AG09319 (cell line): ENCODE data around the gene SVOP.
"Not testable (repeated sequence)": the region's sequence is repeated elsewhere in the genome, so short reads cannot be mapped to it uniquely, and the experiment has no call there.

ENCODE experiments used
- DNase-seq: peaks from one replicate; pipeline ENCODE4 v3.0.0-alpha.2; 2010; ENCODE audit warnings: low read depth; ENCODE audit errors: extremely low read depth
- CTCF ChIP-seq: IDR thresholded peaks from 2 replicates; pipeline ENCODE4 v1.5.1; 2011; ENCODE audit warnings: low read depth, mild to moderate bottlenecking, inconsistent platforms, low read length, moderate library complexity

Gene SVOP

GRCh38 chr12:109009766-109010165 is 11.1 kb downstream of the SVOP start:
- no peak for TF ChIP-seq CTCF

GRCh38 chr12:109004017-109004416 is 16.9 kb downstream of the SVOP start:
- no peak for DNase-seq
- TF ChIP-seq CTCF, result no peak

More at GRCh38 chr12:109009766-109010165, 11.1 kb downstream of the SVOP start:
- no peak for DNase-seq

GRCh38 chr12:108996320-108996719 is 24.5 kb downstream of the SVOP start:
- DNase-seq, result no peak
- TF ChIP-seq CTCF, result no peak

GRCh38 chr12:108995370-108995992 is 25.4 kb downstream of the SVOP start:
- no peak for TF ChIP-seq CTCF
- no peak for DNase-seq

- not testable (repeated sequence) for DNase-seq
Measured at GRCh38 chr12:108990103-108990502, 30.8 kb downstream of the SVOP start.

GRCh38 chr12:108989376-108989775 is 31.5 kb downstream of the SVOP start:
- no peak for DNase-seq
- TF ChIP-seq CTCF, result no peak

GRCh38 chr12:108985750-108986149 is 35.1 kb downstream of the SVOP start:
- no peak for DNase-seq
- no peak for TF ChIP-seq CTCF

GRCh38 chr12:108983227-108983626 is 37.6 kb downstream of the SVOP start:
- no peak for TF ChIP-seq CTCF
- DNase-seq, result no peak
